Amygdala (tissue), 56 donors: ENCODE measurements around the gene MEIS2.

ENCODE experiments used
- DNase-seq, 56 donors: peaks; one replicate each; lab custom pipeline; 2025; lab: John Stamatoyannopoulos, UW

The MEIS2 gene

DNA sequence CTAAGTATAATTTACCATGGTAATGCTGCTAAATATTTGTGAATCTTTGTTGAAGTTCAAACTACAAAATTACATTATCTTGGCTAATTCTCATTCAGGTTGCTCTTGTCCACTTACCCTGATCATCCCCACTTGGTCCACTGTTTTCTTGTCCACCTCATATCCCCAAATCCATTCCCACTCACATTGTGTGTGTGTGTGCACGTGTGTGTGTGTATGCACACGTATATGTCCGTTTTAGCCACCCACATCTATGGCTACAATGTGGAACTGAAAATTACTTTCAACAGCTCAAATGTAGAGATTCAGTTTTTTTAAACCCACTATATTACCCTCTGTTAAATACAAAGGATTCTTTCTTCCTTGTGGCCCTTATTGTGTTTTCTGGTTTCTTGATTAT lies 15.2 kb upstream of the MEIS2 start:
- no peak for DNase-seq

DNA sequence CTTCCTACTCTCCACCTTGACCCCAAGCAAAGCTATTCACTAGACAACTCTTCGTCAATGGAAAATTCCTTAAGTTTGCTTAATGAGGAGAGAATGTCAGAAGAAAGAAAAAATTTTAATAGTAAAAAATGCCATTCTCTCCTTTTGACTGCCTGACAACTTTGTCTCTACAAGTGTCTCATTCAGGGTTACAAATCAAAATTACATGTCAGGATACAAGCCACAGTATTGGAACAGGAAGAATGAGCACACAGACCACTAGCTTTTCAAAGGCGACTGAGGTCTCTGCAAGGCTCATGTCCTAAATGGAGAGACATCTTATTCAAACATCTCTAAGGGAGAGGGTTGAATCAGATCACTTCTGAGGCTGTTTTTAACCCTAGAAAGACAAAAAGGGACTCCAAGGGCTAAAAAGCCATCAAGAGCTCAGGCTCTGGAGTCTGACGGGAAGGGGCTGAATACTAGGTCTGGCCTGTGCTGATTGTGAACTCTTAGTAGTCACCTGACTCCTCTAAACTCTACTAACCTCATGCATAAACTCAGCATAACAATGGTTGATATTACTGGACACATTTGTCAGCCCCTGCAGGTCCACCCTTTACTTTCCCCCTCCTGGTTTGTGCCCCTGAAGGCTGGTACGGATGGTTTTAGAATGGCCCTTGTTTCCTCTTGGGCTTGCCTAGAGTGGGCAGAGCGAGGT lies 12.8 kb upstream of the MEIS2 start:
- DNase-seq, result no peak

DNA sequence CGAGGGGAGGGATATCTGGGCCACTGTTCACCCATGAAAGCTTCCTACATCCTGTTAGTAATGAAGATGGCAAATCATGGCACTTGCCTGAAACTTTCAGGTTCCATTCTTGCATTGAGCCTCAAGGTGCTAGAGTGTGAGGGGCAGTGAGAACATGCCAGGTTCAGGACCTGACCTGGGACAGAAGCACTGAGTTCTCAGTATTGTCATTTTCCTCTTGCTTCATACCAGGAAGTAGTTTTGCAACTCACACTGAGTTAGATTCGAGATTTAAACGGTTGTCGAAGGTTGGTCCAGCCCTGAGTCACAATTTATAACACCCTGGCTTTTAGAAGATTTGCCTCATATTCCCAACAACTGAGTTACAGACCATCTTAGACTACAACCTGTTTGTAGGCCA lies 11.8 kb upstream of the MEIS2 start:
- no peak for DNase-seq

DNA sequence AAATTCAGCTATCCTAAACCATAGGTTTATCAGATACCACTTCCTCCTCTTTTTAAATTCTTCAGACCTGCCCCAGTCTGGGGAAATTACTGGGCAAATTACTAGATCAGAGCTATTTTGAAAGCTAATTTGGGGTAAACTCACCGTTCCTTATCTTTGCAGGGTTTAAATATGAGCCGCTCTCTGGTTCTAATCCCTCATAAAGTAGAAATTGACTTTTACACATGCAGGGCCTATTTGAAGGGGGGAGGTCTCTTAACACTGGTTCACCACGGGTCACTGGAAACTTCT lies 11.0 kb upstream of the MEIS2 start:
- DNase-seq, result no peak

DNA sequence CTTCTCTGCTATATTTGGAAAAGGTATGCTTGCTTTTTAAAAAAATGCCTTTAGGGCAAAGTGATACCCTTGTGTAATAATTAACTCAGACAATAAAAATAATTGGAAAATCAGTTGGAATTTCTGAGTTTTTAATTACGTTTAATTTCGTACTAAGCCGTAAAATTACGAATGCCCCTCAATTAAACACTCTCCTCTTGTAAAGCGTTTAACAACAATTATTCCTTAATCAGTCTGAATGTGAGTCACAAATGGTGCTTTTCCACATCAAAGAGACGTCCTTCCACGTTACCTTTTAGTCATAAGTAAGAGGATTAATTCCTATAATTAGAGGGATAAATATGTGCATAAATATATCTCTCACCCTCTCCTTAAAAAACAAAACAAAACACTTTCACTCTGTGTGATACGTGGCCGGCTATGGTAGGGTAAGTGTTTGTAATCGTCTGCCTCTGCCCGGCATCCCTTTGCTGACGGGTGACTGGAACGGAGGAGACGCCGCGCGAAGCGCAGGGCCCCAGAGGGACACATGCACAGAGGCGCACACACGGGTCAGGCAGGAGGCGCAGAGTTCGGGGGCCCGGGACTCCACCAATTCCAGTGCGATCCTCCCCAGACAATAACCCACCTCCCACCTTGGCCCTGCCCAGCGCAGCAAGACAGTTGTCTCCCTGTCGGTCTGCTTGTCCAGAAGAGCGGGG lies 9.7 kb upstream of the MEIS2 start:
- DNase-seq, result peak in 17 of 56 donors; percentile 12 to 49 (median 30)

DNA sequence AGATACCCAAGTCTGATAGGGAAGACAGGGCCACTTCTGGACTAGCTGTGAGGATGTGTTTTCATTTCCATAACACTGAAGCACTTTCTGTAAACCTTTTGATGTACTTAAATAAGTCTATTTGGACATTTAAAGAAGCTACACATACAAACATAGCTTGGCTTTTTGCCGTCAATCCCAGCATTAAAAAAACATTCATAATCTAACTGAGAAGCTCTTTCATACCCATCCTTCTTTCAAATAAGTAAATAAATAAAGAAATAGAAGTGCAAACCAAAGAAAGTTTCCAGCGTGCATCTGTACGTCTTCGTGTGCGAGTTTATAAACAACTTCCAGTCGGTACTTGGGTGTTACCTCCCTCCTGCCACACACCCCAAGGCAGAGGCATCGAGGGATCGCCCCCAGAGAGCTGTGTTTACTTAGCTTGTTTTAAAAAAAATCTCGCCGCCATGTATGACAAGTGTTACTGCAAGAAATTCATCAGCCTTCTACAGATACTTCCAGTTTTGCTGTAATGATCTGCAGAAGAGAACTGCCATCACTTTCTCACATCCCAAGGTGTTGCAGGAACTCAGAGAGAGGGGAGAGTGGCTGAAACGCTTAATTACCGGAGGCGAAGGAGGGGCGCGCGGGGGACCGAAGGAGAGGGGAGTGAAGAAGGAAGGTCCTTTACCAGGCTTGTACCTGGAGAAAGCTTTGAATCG lies 9.0 kb upstream of the MEIS2 start:
- DNase-seq, result no peak

DNA sequence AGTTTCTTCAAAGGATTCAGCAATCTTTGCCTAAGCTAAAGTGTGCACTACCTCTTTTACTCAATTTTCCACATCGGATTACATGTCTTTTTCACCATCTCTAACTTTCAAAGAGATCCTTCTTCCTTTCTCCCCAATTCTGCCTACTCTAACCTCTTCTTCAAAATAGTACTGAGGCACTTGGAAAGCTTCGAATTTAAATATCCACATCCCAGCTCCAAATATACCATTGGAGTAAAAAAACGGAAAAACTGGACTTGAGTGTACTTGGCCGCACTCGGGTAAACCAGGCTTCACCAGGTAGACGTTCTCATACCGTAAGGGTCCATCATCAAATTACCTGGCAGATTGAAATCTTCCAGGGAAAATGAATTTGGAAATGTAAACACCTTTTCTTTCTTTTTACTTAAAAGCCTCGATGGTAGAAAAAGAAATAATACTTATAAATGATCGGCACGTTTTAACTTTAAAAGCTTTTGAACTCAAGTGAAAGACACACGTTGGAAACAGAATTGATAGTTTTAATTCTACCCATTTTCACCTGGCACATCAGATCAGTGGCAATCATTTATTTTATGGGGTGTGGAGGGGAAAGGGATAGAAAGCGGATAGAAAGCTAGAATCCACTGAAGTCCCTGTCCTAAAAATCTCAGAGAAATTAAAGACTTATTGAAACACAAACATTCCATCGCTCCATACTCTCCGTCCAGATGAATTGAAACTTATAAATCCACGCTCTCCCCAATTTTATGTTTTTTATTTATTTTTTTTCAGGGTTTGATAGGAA lies 8.2 kb upstream of the MEIS2 start:
- no peak for DNase-seq

DNA sequence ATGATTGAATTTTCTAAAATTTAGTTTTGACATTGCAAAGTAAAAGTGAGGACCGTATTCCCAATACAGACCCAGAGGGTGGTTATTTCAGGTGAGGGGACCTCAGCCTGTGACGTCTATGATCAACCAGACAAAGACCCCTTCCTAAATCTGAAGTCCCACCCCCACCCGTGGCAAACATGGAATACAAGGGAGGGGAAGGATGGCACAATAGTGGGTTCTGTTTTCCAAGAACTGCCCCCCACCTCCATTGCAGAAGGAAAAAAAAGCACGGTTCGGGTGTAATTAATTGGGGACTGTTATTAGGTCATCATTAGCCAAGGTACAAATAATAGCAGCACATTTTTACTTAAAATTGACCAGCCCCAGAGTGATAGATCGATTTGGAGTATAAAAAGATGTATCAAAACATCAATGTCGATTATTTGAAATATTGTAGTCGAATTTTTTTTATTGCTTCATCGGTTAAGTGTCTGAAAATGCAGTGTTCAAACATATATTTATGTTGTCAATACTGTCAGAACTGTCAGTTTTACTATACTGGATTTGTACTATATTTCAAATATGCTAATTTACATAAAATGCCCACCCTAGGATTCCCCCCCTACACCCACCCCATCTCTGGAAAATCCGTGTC lies 7.5 kb upstream of the MEIS2 start:
- DNase-seq, result no peak

DNA sequence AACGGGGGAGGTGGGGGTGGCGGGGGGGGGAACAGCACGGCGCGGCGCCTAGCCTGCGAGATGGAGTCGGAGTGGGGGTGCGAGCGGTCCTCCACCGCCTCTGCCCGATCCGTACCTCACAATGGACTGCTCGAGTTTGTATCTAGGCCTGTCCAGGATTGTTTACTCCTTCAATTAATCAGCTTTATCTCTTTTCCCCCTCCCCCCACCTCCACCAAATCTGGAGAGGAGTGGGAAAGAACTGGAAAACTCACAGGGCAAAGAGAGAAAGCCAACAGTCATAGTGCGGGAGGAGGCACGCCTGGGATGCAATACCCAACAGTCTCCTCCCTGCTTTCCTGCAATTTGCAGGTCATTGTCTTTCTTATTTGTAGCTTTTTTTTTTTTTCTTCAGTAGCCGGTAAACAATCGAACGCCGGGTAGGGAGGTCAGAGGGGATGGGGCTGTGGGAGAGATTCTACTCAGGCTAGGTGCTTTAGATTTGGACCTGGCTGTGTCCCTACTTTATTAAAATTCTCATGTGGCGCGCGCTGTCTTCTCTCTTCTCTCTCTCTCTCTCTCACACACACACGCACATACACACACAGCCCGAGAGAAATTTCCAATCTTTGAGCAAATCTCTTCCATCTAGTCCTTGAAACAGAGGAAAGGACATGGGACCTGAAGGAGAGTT lies 6.9 kb upstream of the MEIS2 start:
- DNase-seq, result peak in 1 of 56 donors; percentile 21

DNA sequence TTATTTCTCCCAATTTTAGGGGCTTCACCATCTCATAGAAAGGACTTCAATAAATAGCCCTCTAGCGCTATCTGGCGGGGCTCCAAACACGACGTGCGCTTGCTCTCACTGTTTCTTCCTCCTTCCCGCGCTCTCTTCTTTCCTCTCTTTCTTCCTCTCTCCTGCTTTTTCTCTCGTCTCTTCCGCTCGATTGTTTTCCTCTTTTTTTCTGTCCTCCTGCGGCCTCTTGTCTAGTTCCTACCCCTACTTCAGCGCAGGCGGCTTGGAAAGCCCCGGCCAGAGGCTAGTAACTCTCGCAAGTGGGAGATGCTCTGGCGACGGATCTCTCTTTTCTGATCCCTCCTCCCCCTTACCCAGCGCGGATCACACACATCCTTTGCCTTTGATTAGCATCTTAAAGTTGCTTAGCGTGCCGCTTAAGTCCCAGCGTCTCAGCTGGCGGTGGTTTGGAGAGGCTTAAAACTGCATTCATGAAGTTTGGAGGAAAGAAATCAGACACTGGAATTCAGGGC lies 6.2 kb upstream of the MEIS2 start:
- peak in 22 of 56 donors; percentile 17 to 68 (median 40) for DNase-seq

DNA sequence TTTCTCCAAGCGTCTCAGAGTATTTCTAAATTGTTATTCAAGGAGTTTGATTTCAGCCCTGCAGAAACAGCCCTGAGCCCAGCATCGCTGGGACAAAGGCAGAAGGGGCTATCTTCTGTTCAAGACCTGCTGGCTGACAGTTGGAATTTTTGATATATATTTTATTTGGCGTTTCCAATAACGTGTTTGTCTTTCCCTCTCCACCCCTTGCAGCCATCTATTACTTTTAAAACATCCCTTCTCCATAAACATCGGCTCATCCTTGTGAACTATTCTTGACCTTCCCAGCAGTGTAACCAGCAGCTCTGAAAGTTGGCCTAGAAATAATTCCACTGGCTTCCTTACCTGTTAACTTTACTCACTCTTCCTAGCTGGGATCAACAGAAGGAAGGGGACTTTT lies 5.5 kb upstream of the MEIS2 start:
- no peak for DNase-seq

DNA sequence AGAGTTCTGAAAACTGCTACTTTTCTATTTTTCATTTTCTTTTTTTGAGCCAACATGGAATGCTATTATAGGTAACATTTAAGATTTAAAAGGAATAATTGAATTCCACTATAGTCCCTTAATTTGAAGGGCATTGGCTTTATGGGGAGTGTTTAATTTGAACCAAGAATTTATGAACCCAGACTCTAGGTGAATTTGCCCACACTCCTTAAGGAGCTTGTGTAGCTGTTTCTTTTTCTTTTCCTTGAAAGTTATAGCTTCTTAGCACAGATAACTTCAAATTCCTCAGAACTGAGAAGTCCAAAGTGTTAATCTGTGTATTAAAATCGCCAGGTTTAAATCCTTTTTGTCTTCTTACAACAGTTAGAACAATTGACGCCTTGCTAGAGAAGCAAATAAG lies 4.7 kb upstream of the MEIS2 start:
- DNase-seq, result no peak

DNA sequence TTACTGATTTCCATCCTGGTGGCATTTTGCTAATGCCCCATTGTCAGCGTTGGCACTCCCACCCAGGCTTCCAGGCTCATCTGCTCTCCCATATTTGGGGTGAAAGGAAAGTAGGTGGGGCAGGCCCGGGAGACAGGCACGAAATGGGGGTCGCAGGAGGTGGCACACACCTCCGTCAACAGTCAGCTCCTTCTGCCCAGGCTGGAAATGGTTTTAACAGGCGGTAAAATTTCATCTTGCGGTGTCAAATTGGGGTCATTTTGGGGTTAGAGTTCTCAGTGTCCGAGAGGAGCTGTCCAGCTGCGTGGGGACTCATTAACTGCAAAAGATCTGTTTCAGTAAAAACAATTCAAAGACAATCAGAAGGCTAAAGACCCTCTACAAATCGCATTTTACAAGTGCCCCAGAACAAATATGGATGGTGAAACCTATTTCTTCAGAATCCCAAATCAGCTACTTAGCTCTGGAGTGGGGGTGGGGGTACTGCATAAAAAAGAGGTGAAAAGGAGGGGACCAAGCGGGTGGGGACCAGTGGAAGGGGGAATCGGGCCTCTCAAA lies 4.2 kb upstream of the MEIS2 start:
- no peak for DNase-seq

DNA sequence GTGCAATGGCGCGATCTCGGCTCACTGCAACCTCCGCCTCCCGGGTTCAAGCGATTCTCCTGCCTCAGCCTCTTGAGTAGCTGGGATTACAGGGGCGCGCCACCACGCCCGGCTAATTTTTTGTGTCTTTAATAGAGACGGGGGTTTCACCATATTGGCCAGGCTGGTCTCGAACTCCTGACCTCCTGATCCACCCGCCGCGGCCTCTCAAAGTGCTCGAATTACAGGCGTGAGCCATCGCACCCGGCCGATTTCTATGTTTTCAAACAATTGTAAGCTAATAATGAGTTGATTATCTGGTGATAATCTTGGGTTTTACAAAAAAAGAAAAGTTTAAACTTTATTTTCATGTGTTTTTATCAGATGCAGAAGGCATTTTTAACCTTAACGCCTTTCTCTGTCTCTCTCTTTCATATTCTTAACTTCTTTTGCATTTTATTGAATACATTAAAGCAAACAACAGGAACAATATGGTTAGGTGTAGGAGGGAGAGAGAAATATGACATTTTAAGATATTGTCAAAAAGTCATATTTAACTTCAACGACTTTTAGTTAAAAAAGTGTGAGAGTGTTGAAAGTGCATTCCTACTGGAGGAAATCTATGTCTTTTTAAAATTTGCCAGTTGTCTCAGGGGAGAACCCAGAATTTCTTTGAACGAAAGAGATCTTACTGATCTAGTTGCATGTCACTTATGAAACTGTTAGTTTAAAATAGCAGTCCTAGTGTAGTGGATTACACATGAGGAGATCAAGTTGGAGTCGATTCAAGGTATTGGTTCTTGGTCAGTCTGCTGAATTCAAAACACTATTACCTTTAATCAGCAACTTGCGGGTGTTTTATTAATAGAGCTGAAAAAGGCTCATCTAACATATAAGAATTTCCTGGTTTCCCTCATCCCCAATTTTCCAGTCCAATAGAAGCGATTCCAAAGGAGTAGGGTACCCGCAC lies 3.4 kb upstream of the MEIS2 start:
- no peak for DNase-seq

DNA sequence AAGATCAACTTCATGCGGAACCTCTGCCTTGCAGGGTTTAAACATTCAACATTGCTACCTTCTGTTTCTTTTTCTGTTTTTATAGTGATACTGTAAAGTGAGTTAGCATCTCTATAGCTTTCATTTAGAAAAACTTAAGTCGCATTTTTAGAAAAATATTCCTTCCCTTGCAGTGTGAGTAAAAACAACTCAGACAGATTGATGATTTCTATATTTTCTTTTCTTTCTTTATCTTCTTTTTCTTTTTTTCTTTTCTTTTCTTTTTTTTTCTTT lies 2.8 kb upstream of the MEIS2 start:
- no peak for DNase-seq

DNA sequence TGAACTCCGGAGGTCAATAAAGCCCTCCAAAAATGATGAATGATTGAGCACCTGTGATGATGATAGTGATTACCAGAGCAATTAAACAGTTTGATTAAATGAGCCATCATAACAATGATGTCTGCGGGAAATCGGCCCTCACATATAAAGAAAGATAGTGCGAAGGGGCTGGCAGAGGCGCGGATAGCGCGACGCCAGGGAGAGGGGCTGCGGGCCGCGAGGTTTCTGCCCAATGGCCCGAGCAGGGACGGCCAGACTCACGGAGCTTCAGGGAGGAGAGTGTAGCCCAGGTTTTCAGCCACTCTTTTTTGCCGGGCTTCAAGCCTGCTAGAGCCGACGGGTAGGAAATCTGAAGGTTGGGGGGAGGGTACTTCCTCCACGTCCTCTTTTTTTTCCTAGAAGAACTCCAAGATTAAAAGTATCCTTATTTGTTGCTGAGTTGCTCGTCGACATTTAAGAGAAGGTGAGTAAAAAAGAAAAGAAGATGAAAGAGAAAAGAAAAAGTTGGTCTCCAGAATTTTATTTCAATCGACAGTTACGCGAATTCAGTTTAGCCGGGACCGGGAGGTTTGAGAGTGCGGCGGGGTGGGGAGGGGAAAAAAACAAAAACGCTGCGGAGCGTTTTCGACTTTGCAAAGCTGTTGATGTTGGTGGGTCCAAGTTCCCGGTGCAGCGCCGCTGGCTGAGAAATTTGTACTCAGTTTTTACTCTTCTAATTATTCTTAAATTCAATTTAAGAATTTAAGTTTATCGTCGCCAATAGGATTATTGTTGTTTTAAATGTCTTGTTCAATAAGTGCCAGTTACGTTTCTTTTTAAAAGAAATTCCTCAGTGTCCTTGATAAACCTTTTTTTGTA lies 2.2 kb upstream of the MEIS2 start:
- peak in 1 of 56 donors; percentile 45 for DNase-seq

DNA sequence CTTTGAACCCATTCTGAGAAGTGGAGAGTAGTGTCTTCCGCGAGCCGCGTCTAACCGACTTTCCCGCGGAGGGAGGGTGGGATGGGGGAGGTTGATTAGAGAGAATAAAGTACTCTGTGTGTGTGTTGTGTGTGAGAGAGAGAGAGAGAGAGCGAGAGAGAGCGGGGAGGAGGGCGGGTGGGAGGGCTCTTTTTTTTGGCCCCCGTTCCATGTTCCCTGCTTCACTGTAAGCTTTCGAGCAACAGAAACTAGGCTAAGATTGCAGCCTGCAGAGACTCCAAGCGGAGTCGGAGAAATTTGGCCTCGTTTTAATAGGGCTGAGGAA lies 1.6 kb upstream of the MEIS2 start:
- peak in 14 of 56 donors; percentile 35 to 78 (median 58) for DNase-seq

DNA sequence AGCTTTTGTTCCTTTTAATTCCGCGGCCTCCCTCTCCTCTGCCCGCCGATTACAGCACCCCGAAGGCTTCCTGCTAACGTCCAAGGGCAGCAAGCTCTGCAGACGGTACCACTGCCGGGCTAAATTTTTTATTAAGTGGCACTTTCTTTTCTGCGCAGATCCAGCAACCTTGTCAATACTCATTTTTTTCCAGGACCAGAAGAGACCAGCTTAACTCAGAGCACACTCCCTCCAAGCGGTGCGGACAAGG lies 542 bp upstream of the MEIS2 start:
- peak in 3 of 56 donors; percentile 50 to 67 (median 65) for DNase-seq
